Activated CD4-positive, alpha-beta T cell treated with anti-CD3 and anti-CD28 coated beads for 48 hours (primary cell): ENCODE measurements around the gene SCAP.
"Not testable (repeated sequence)": the region's sequence is repeated elsewhere in the genome, so short reads cannot be mapped to it uniquely, and the experiment has no call there.

Source experiments
- DNase-seq: peaks from one replicate; pipeline ENCODE4 v3.0.0-alpha.2; 2020

SCAP gene

GRCh38 chr3:47479826-47480160, 4.1 kb upstream of the SCAP start:
- DNase-seq = no peak

GRCh38 chr3:47478022-47478421, 2.3 kb upstream of the SCAP start:
- no peak for DNase-seq

GRCh38 chr3:47476644-47477199, 981 bp upstream of the SCAP start:
- DNase-seq = no peak

GRCh38 chr3:47476330-47476626, 537 bp upstream of the SCAP start:
- no peak for DNase-seq

- peak; percentile 9 for DNase-seq
Measured at GRCh38 chr3:47475029-47475569, 642 bp downstream of the SCAP start.

GRCh38 chr3:47473391-47473790, 2.4 kb downstream of the SCAP start:
- DNase-seq = no peak

- DNase-seq = no peak
Measured at GRCh38 chr3:47469616-47470015, 6.1 kb downstream of the SCAP start.

GRCh38 chr3:47468315-47468714, 7.4 kb downstream of the SCAP start:
- DNase-seq = not testable (repeated sequence)

GRCh38 chr3:47464588-47464987, 11.2 kb downstream of the SCAP start:
- no peak for DNase-seq

GRCh38 chr3:47459534-47460085, 16.1 kb downstream of the SCAP start:
- not testable (repeated sequence) for DNase-seq

GRCh38 chr3:47456984-47457383, 18.8 kb downstream of the SCAP start:
- no peak for DNase-seq

GRCh38 chr3:47455806-47456452, 19.8 kb downstream of the SCAP start:
- DNase-seq = no peak

- no peak for DNase-seq
Measured at GRCh38 chr3:47452453-47453215, 23.1 kb downstream of the SCAP start.

GRCh38 chr3:47444103-47444502, 31.6 kb downstream of the SCAP start:
- no peak for DNase-seq

GRCh38 chr3:47443611-47443995, 32.1 kb downstream of the SCAP start:
- no peak for DNase-seq

GRCh38 chr3:47441796-47442551, 33.8 kb downstream of the SCAP start:
- no peak for DNase-seq

GRCh38 chr3:47440131-47440530, 35.6 kb downstream of the SCAP start:
- no peak for DNase-seq

- no peak for DNase-seq
Measured at GRCh38 chr3:47436180-47436579, 39.6 kb downstream of the SCAP start.

GRCh38 chr3:47434849-47435248, 40.9 kb downstream of the SCAP start:
- no peak for DNase-seq

GRCh38 chr3:47433796-47434195, 41.9 kb downstream of the SCAP start:
- no peak for DNase-seq

GRCh38 chr3:47432673-47433072, 43.1 kb downstream of the SCAP start:
- no peak for DNase-seq

GRCh38 chr3:47431225-47431624, 44.5 kb downstream of the SCAP start:
- DNase-seq = no peak

GRCh38 chr3:47430606-47431005, 45.1 kb downstream of the SCAP start:
- DNase-seq = no peak
